Left lung (tissue), 10 donors: ENCODE data around the gene STARD4. TPM values are rescaled to one million over a fixed set of nuclear protein-coding genes. Genes with fewer than 3 reads are reported as not detected.

Source experiments
- ATAC-seq: fragments of 200-7000 bp; cut with Tn5 transposase; one replicate; pipeline ENCODE4 v1.9.1; 2020; ENCODE audit warnings: moderate library complexity
- DNase-seq, 4 donors: peaks; one replicate each; pipeline ENCODE4 v3.0.0-alpha.2; 2013 to 2020
- H3K27ac ChIP-seq, 2 donors: fragments of 200-600 bp; sonication (generic) in 1 of 2; one replicate each; pipeline versions ENCODE4 v1.5.0 to v1.8.0; 2020 to 2021
- H3K27me3 ChIP-seq, 2 donors: fragments of 200-600 bp; sonication (generic) in 1 of 2; one replicate each; pipeline versions ENCODE4 v1.5.0 to v1.8.0; 2020 to 2021
- H3K36me3 ChIP-seq, 2 donors: fragments of 200-600 bp; sonication (generic) in 1 of 2; one replicate each; pipeline versions ENCODE4 v1.5.0 to v1.8.0; 2020 to 2021
- H3K4me1 ChIP-seq, 2 donors: fragments of 200-600 bp; one replicate each; pipeline ENCODE4 v1.8.0; 2021
- H3K4me3 ChIP-seq, 2 donors: fragments of 200-600 bp; sonication (generic) in 1 of 2; one replicate each; pipeline versions ENCODE4 v1.5.0 to v1.8.0; 2020 to 2021; ENCODE audit warnings: mild to moderate bottlenecking in 1 of 2
- H3K9me3 ChIP-seq, 2 donors: fragments of 200-600 bp; sonication (generic) in 1 of 2; one replicate each; pipeline versions ENCODE4 v1.5.0 to v1.8.0; 2020 to 2021
- CTCF ChIP-seq, 2 donors: fragments of 200-600 bp; sonication (generic) in 1 of 2; IDR thresholded peaks; one replicate each; pipeline versions ENCODE4 v1.5.0 to v1.8.0; 2021; ENCODE audit warnings: antibody characterized with exemption in 2 of 2
- intact Hi-C, 2 donors: fragments of 100-400 bp; cut with DNase I; formaldehyde crosslinking; loops; one replicate each; pipeline versions ENCODE4 v1.11.2 to v1.14.2; 2022
- polyA plus RNA-seq, 6 donors: library from polyadenylated mRNA; unstranded; fragments of 120-200 nt; gene quantifications; one replicate each; pipeline ENCODE4 v1.2.1, GENCODE V29; 2013; ENCODE audit not compliant: insufficient read length in 6 of 6
- total RNA-seq, 2 donors: library from RNA; stranded (reverse); fragmentation: NEBNext Ultra II Directional; extraction: Animal tissue kit (Norgen Biotek cat#: 25700); gene quantifications; one replicate each; pipeline ENCODE4 v1.2.1, GENCODE V29; 2021
- donor health status: DM: no; HTN: yes; CAD: no.
- donor health status: DM: no; HTN: no; CAD: no.

Gene STARD4
- total and polyA plus RNA-seq, 8 donors: 32.4 to 68.2 (median 38.2) TPM

DNA sequence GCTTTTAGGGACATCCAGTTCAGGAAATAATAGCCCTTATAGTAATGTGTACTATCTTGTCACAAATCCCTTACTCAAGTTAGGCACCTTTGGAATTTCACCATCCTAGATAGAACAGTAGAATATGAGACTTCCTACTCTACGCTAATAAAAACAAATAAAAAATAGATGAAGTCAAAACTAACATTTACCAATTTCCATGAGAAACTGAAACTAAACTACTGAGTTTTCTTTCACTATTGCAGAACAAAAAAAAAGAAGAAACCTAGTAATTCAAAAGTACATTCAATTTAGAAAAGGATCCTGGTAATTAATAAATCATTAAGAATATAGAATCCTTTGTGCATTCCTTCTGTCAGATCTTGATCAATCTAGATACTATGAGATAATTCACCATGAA lies 14.0 kb downstream of the STARD4 start:
- Histone ChIP-seq H3K27me3 (no peaks in the 10 kb centered on the region), H3K27ac (no peak overlapping the region), H3K9me3 (no peaks in the 10 kb centered on the region), H3K4me1 (no peaks in the 10 kb centered on the region), H3K36me3 (peaks cover 0 to 55% of the 10 kb centered on the region in 2 donors), H3K4me3 (no peak overlapping the region)
- TF ChIP-seq CTCF (IDR thresholded peaks at IDR 0.05): no peak
- DNase-seq (no peak), ATAC-seq (no peak)
- intact Hi-C loops: no loop called here

- H3K4me1 ChIP-seq: no peaks in the 10 kb centered on the region
- DNase-seq (no peak), ATAC-seq (no peak)
- H3K4me3 ChIP-seq: no peak overlapping the region
- peaks cover 0 to 34% of the 10 kb centered on the region in 2 donors for H3K36me3 ChIP-seq
- H3K27me3 ChIP-seq: no peaks in the 10 kb centered on the region
- H3K27ac ChIP-seq: no peak overlapping the region
- no peak for TF ChIP-seq CTCF (IDR thresholded peaks at IDR 0.05)
- intact Hi-C loops: no loop called here
- no peaks in the 10 kb centered on the region for H3K9me3 ChIP-seq
These were observed 17.2 kb downstream of the STARD4 start for GRCh38 chr5:111495159-111495558.

GRCh38 chr5:111494355-111494999 lies 17.9 kb downstream of the STARD4 start:
- Histone ChIP-seq H3K9me3 (no peaks in the 10 kb centered on the region), H3K27ac (no peak overlapping the region), H3K4me3 (no peak overlapping the region), H3K36me3 (peaks cover 0 to 27% of the 10 kb centered on the region in 2 donors), H3K27me3 (no peaks in the 10 kb centered on the region), H3K4me1 (no peaks in the 10 kb centered on the region)
- ATAC-seq (no peak), DNase-seq (no peak)
- intact Hi-C loops: no loop called here
- TF ChIP-seq CTCF (IDR thresholded peaks at IDR 0.05): no peak

DNA sequence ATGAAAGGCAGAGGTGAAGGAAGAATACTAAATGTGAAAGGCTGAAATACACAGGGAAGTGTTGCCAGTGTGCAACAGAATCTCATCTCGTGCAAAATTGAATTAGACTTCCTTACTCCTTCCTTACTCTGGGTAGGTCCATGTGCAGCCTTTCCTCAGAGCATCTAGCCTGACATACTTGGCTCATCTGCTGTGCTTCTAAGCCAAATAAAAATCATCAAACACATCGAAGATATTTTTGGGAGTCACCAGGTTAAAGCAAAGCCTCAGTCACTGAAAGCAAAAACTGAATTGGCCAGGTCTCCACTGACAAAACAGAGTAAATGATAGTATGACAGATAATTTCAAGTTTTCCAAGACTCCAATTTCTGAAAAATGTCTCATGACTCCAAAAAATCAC lies 19.3 kb downstream of the STARD4 start:
- Histone ChIP-seq H3K27me3 (no peaks in the 10 kb centered on the region), H3K4me3 (no peak overlapping the region), H3K4me1 (no peaks in the 10 kb centered on the region), H3K27ac (no peak overlapping the region), H3K36me3 (peaks cover 0 to 19% of the 10 kb centered on the region in 2 donors), H3K9me3 (no peaks in the 10 kb centered on the region)
- intact Hi-C loops: no loop called here
- ATAC-seq (no peak), DNase-seq (no peak)
- no peak for TF ChIP-seq CTCF (IDR thresholded peaks at IDR 0.05)

DNA sequence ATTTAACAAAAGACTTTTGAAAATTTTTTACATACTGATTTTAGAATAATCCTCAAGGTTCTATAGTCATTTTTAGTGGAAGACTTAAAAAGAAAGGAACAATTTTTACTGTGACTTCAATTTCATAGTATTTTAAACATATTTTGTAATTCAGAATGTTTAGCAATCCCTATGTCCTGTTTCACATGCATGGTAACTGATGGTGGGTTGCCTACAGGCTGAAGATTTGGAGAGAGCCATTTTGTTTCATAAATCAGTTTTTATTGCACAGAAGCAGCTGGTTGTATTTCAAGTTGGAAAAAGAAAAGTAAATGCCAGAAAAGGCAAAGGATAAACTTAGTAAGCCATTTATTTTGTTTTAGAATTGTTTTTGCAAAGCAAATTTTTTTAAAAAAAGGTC lies 24.0 kb downstream of the STARD4 start:
- Histone ChIP-seq H3K27ac (no peak overlapping the region), H3K4me3 (no peak overlapping the region), H3K9me3 (no peaks in the 10 kb centered on the region), H3K4me1 (no peaks in the 10 kb centered on the region), H3K27me3 (no peaks in the 10 kb centered on the region), H3K36me3 (no peaks in the 10 kb centered on the region)
- ATAC-seq: no peak
- intact Hi-C loops: no loop called here
- no peak for DNase-seq
- TF ChIP-seq CTCF (IDR thresholded peaks at IDR 0.05): no peak
